Measurements from ENCODE around the gene SUGCT. TPM values are rescaled to one million over a fixed set of nuclear protein-coding genes. Genes with fewer than 3 reads are reported as not detected.

SUGCT gene
- total RNA-seq, 1 donor from 2014 or later: 1.7 TPM

DNA sequence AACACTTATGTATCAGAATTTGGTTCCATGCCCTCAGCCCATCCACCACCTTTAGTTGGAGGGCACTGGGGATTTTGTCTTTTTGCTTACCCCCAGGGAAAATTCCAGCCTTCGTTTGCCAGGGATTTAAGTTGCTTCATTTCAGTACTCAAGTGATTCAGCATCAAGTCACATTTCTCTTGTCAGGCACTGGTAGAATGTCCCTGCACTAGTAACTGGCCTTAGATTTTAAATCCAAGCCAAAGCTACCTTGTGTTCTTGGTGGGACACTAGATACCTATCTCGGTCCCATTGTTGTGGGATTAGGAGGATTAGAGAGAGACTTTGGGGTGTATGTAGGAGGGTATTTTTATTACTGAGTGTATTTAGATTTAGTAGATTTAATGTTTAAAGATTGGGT, 613.1 kb downstream of the SUGCT start:
- intact Hi-C loops (cut with DNase I): no loop called here
- Histone ChIP-seq H3K27ac (no peak overlapping the region), H3K27me3 (ENCODE audit: low read depth) (no peaks in the 10 kb centered on the region), H3K4me3 (no peak overlapping the region), H3K36me3 (no peaks in the 10 kb centered on the region), H3K9me3 (no peaks in the 10 kb centered on the region), H3K4me1 (no peaks in the 10 kb centered on the region)
- ATAC-seq (no peak), DNase-seq (no peak)
- TF ChIP-seq, protein P1, sequence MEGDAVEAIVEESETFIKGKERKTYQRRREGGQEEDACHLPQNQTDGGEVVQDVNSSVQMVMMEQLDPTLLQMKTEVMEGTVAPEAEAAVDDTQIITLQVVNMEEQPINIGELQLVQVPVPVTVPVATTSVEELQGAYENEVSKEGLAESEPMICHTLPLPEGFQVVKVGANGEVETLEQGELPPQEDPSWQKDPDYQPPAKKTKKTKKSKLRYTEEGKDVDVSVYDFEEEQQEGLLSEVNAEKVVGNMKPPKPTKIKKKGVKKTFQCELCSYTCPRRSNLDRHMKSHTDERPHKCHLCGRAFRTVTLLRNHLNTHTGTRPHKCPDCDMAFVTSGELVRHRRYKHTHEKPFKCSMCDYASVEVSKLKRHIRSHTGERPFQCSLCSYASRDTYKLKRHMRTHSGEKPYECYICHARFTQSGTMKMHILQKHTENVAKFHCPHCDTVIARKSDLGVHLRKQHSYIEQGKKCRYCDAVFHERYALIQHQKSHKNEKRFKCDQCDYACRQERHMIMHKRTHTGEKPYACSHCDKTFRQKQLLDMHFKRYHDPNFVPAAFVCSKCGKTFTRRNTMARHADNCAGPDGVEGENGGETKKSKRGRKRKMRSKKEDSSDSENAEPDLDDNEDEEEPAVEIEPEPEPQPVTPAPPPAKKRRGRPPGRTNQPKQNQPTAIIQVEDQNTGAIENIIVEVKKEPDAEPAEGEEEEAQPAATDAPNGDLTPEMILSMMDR (IDR thresholded peaks at IDR 0.05): no peak

DNA sequence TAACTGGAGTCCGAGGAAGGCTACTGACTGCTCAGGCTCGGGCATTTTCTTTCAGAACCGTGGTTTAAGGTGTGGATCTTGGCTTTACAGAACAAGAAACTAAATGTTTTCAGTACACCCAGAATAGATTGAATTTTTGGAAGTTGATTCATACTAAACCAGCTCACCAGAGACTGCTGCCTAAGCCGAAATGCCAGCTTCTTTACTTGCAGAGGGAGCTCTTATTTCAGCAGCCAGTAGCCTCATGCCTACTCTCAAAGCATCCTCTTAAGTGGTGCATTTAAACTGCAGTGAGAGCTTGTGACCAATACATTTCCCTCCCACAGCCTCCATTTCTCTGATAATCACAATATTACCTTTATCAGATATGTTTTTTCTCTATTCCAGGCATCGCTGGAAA, 615.1 kb downstream of the SUGCT start:
- Histone ChIP-seq H3K4me3 (no peak overlapping the region), H3K27ac (no peak overlapping the region), H3K27me3 (ENCODE audit: low read depth) (no peaks in the 10 kb centered on the region), H3K4me1 (no peaks in the 10 kb centered on the region), H3K9me3 (no peaks in the 10 kb centered on the region), H3K36me3 (no peaks in the 10 kb centered on the region)
- ATAC-seq (no peak), DNase-seq (no peak)
- intact Hi-C loops (cut with DNase I): no loop called here
- TF ChIP-seq, protein P1 (IDR thresholded peaks at IDR 0.05): no peak

DNA sequence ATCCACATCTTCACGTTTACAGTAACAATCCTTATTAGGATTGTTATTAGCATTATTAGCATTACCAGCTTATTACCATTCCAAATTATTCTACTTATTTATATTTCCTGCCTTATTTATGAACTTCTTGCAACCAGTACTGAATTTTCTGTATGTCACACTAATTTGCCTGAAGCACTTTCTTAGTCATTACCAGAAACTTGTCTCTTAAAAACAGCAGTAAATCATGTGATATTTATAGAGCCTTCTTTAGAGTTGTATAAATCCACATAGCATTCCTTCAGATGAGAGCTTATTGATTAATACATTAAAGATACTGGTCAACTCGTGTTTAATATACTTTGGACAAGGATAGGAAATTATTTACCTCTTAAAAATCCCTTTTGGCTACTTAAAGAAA, 618.6 kb downstream of the SUGCT start:
- TF ChIP-seq, protein P1 (IDR thresholded peaks at IDR 0.05): no peak
- H3K36me3 ChIP-seq: no peaks in the 10 kb centered on the region
- no peaks in the 10 kb centered on the region for H3K9me3 ChIP-seq
- no peak overlapping the region for H3K27ac ChIP-seq
- DNase-seq (no peak), ATAC-seq (no peak)
- H3K4me1 ChIP-seq: no peaks in the 10 kb centered on the region
- H3K4me3 ChIP-seq: no peak overlapping the region
- intact Hi-C loops (cut with DNase I): no loop called here
- H3K27me3 ChIP-seq (ENCODE audit: low read depth): no peaks in the 10 kb centered on the region

DNA sequence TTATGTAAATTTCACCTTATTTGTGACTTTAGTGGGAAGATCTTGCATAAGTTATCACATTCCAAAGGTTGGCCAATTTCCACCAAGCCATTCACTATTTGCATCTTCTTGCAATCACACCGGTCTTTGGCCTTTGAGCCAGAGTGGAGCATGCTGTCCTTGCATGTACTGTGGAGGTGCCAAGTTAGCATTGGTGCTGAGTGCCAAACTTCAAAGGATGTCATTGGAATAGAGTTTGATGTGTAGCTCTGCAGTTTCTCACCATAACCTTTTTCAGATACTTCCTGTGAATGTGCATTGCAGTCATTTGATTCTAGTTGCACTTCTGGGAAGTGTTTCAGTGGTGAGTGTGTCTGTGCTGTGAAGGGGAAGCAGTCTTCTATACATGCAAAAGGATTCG, 620.6 kb downstream of the SUGCT start:
- H3K4me1 ChIP-seq: no peaks in the 10 kb centered on the region
- ATAC-seq: no peak
- no peaks in the 10 kb centered on the region for H3K27me3 ChIP-seq (ENCODE audit: low read depth)
- no peak for DNase-seq
- no peaks in the 10 kb centered on the region for H3K9me3 ChIP-seq
- H3K27ac ChIP-seq: no peak overlapping the region
- intact Hi-C loops (cut with DNase I): no loop called here
- H3K4me3 ChIP-seq: no peak overlapping the region
- H3K36me3 ChIP-seq: no peaks in the 10 kb centered on the region
- TF ChIP-seq, protein P1 (IDR thresholded peaks at IDR 0.05): no peak

DNA sequence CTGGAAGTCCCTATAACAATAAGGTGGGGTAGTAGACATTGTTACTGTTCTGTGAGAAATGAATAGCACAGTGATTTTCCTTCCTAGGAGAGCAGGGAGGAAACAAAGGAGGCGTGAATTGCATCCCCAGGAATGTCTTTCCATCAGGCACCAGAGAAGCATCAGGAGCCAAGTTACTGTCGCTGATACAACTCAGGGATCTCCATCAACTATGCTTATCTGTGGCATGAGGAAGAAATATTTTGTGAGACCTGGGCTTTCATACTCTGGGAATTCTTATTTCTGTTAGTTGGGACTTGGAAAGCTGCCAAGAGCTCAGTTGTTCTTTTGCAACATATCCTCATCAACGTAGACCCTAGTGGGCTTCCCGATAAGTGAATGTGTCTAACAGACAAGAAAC, 622.3 kb downstream of the SUGCT start:
- Histone ChIP-seq H3K4me1 (no peaks in the 10 kb centered on the region), H3K4me3 (no peak overlapping the region), H3K9me3 (no peaks in the 10 kb centered on the region), H3K36me3 (no peaks in the 10 kb centered on the region), H3K27me3 (ENCODE audit: low read depth) (no peaks in the 10 kb centered on the region), H3K27ac (no peak overlapping the region)
- TF ChIP-seq, protein P1 (IDR thresholded peaks at IDR 0.05): no peak
- intact Hi-C loops (cut with DNase I): no loop called here
- no peak for DNase-seq
- no peak for ATAC-seq

DNA sequence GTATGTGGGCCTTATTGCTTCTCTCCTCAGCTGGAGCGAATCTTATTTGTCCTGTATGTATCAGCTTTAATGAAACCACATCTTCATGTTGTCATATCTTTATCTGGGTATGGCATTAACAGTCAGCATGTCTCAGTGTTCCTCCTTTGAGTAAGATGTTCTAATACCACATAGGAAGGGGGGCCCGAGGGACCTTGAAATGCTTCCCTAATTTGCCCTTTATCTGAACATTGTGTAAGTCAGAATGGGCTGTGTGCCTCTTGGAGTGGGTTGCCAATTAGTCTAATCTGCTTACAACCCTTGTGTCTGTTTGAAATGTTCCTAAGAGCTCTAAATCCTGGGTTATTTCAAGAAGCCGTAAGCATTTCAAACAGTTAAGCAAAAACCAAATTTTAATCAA, 623.8 kb downstream of the SUGCT start:
- no peak overlapping the region for H3K4me3 ChIP-seq
- H3K27me3 ChIP-seq (ENCODE audit: low read depth): no peaks in the 10 kb centered on the region
- DNase-seq: no peak
- TF ChIP-seq, protein P1 (IDR thresholded peaks at IDR 0.05): no peak
- H3K36me3 ChIP-seq: no peaks in the 10 kb centered on the region
- intact Hi-C loops (cut with DNase I): no loop called here
- no peaks in the 10 kb centered on the region for H3K4me1 ChIP-seq
- no peaks in the 10 kb centered on the region for H3K9me3 ChIP-seq
- ATAC-seq: no peak
- no peak overlapping the region for H3K27ac ChIP-seq

Data from lower lobe of right lung (tissue), 2 donors.